GM21381 (cell line): ENCODE measurements around the gene ZNF575.
"Not testable (repeated sequence)": the region's sequence is repeated elsewhere in the genome, so short reads cannot be mapped to it uniquely, and the experiment has no call there.

Experiments used
- ATAC-seq: cut with Tn5 transposase; IDR thresholded peaks from one replicate; pipeline ENCODE4 v1.9.1; 2021; ENCODE audit warnings: mild to moderate bottlenecking, moderate library complexity; ENCODE audit not compliant: unreplicated experiment

The ZNF575 gene

DNA sequence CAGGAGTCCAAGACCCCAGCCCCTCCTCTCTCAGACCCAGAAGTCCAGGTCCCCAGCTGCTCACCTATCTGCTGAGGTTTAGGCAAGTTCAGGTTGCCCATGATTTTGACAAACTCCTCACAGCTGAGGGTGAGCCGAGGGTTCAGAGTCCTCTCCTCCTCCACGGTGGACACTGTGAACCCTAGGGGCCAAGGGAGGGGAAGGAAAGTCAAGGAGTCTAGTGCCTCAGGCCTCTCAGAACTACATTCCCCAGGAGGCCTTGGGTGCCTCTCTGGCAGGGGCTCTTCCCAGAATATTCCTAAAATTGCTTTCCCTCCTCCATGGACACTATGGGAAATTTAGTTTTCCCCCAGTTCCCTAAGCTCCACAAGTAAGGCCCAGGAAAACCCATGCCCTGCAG, 25.1 kb upstream of the ZNF575 start:
- ATAC-seq = no peak

DNA sequence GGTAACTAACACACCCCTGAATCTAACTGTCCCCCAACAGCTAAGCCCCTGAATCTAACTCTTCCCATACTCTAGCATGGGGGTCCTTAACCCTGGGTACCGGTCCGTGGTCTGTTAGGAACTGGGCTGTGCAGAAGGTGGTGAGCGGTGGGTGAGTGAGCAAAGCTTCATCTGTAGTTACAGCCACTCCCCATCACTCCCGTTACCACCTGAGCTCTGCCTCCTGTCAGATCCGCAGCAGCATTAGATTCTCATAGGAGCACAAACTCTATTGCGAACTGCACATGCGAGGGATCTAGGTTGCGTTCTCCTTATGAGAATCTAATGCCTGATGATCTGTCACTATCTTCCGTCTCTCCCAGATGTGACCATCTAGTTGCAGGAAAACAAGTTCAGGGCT, 22.3 kb upstream of the ZNF575 start:
- ATAC-seq = no peak

DNA sequence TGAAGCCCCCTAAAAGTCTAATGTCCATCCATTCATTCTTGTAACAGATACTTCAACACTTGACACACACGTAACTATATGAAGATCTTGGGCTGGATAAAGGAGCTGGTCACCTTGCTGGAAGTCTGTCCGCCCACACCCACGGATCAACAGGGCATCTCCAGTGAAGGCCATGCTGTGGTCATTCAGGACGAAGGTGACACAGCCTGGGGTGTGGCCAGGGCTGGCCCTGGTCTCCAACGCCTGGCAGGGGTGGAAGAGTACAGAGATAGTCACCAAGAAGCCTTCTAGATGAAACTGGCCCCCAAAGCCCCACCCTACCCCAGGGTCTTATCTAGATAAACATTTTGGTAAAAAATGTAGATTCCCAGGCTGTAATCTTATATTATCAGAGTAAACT, 21.7 kb upstream of the ZNF575 start:
- ATAC-seq = no peak

DNA sequence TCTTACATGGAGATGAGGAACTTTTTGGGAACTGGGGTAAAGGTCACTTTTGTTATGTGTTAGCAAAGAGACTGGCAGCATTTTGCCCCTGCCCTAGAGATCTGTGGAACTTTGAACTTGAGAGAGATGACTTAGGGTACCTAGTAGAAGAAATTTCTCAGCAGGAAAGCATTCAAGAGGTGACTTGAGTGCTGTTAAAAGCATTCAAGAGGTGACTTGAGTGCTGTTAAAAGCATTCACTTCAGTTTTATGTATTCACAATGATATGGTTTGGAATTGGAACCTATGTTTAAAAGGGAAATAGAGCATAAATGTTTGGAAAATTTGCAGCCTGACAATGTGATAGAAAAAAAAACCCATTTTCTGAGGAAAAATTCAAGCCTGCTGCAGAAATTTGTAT, 20.6 kb upstream of the ZNF575 start:
- ATAC-seq = not testable (repeated sequence)

DNA sequence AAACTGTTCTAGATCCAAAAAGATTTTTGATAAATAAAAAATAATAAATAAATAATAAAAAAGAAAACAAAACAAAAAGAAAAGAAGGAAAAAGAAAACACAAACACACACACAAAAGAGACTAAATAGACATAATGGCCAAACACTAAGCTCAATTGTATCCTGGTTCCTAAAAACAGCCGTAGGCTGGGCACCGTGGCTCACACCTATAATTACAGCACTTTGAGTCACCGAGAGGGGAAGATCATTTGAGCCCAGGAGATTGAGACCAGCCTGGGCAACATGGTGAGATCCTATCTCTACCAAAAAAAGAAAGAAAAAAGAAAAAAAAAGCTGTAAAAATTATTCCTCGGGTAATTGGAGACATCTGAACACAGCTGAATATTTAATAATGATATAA, 14.9 kb upstream of the ZNF575 start:
- no peak for ATAC-seq

DNA sequence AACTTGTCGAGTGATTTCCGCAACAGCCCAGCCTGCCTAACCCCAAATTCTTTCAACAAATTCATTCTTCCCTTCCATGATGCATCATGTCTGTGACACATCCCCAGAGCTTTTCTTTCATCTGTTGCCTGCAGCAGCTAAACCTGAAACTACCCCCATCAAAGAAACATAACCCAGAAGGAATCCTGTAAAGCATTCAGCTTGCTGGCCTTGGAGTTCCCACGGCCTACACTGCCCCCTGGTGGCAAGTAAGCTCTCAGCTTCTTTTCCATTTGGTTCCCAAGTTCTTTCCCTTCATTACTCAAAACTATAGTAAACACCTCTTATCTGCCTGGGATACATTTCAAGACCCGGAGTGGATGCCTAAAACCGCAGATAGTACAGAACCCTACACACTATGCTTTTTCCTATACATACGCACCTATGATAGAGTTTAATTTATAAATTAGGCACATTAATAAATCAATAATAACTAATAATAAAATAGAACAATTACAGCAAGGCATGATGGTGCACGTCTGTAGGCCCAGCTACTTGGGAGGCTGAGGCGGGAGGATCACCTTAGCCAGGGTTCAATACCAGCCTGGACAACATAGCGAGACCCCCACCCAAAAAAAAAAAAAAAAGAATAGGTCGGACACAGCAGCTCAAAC, 13.4 kb upstream of the ZNF575 start:
- ATAC-seq = no peak

DNA sequence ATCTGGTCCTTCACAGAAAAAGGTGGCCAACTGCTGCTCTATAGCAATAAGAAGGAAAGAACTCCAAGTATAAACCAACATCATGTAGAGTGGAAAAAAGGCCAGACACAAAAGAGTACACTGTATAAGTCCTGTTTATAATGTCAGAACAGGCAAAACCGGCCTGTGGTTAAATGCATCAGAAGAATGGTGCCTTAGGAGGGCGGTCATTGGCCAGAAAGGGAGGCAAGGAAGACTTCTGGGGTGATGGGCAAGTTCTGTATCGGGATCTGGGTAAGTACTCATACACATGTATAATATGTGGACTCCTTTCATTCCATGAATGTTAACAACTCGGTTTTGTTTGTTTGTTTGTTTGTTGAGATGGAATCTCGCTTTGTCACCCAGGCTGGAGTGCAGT, 10.1 kb upstream of the ZNF575 start:
- ATAC-seq = no peak

DNA sequence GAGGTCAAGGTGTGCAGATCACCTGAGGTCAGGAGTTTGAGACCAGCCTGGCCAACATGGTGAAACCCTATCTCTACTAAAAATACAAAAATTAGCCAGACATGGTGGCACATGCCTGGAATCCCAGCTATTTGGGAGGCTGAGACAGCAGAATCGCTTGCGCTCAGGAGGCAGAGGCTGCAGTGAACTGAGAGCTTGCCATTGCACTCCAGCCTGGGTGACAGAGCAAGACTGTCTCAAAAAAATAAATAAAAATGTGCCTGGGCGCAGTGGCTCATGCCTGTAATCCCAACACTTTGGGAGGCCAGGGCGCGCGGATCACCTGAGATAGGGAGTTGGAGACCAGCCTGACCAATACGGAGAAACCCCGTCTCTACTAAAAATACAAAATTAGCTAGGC, 9.3 kb upstream of the ZNF575 start:
- ATAC-seq = not testable (repeated sequence)

DNA sequence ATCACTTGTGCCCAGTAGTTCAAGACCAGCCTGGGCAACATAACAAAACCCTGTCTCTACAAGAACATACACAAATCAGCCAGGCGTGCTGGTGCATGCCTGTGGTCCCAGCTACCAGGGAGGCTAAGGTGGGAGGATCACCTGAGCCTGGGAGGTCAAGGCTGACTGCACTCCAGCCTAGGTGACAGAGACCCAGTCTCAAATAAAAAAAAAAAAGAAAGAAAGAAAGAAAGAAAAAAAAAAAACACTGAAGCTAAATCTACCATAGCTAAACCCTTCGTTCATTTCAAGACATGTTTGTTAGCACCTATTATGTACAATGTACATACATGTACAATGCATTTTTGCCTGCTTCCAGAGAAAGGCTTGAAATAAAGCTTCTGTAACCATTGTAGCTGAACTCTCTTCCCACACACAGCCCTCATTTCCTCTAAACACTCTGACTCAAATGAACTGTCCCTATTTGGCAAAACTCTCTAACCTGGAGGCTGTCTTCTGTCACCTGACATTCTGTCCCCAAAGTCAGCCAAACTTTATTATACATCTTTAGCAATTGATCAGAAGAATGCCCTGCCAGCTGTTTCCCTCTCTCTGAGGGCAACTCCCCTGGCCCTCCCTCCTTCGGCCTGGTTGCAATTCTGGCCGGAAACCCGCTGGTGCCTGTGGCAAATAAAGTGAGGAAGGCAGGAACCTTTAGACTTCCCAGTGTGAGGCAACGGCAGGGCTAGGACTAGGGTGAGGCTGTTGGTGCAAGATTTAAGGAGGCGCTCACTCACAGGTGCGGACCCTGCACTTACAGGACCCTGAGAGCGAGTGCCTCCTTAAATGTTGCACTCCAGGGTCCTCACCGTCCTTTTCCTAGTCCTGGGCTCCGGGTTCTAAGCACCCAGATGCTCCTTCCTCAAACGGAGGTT, 7.8 kb upstream of the ZNF575 start:
- peak; percentile 31 for ATAC-seq

DNA sequence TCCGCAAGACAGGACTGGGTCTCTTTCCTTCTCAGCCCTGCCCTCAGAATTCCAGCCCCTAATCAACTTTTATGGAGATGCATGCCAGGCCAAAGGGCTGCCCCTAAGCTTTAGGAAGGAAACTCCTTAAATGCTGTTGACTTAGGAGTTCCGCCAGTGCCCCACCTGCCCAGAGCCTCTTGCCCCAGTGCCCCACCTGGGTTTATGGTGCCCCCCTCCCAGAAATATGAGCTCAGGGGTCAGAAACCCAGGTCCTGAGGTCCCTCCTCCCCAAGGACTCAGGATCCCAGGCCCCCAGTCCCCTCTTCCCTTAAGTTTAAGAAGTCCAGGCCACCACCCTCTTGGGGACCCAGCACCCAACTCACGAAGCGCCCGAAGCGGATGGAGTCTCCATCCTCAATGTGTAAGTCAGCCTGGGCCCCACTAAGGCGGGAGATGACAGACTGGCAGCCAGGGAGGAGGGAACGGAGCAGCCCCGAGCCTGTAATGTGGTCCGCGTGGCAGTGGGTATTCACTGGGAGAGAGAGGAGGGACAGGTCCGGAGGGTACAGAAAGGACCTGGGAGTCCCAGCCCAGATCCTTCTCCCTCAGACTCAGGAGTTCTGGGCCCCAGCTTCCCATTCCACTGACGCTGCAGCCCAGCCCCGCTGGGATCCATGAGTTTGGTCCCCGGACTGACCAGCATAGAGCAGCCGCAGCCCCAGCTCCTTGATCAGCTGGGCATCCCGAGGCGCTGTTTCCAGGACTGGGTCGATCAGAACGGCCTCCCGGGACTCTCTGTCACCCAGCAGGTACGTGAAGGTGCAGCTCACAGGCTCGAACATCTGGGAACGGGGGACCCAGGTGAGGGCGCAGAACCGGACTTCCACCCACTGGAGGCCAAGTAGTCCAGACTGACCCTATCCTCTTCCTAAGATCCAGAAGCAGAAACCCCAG, 6.9 kb upstream of the ZNF575 start:
- ATAC-seq = no peak

DNA sequence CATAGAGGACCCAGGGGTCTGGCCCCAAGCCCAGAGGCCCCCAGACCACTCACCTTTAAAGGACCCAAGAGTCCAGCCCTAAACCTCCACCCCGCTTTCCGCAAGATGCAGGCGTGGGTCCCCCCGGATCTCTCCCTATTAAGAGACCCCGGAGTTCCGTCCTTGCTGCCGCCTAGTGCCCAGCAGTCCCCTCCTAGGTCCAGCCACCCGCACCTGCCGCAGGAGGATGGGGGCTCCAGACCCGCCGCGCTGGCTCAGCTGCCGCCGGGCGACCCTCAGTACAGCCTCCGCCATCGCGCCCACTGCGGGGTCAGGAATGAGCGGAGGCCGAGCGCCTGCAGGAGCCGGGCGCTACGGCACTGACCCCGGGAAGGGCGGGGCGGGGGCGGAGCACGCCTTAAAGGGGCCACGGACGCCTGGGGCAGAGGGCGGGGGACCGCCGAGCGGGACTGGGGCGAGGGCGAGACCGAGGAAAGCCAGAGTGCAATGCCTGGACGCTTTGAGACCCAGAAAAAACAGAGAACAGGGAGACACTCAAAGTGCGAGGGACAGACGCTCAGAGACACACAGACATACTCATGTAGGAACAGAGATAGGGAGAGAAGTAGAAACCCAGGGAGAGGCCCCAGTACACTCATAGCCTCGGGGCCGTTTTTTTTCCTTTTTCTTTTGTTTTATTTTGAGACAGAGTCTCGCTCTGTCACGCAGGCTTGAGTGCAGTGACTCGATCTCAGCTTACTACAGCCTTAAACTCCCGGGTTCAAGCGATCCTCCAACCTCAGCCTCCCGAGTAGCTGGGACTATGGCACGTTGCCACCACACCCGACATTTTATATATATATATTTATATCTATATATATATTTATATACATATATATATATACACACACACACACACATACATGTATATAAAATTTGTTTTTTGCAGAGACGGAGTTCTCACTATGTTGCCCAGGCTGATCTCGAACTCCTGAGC, 5.8 kb upstream of the ZNF575 start, which contains the start of gene ETHE1:
Gene ETHE1, minus strand, starts transcription at position 318 of the 976 bp plus-strand sequence. Its CDS starts 24 bp downstream, at position 294.
- ATAC-seq = peak; percentile 75

DNA sequence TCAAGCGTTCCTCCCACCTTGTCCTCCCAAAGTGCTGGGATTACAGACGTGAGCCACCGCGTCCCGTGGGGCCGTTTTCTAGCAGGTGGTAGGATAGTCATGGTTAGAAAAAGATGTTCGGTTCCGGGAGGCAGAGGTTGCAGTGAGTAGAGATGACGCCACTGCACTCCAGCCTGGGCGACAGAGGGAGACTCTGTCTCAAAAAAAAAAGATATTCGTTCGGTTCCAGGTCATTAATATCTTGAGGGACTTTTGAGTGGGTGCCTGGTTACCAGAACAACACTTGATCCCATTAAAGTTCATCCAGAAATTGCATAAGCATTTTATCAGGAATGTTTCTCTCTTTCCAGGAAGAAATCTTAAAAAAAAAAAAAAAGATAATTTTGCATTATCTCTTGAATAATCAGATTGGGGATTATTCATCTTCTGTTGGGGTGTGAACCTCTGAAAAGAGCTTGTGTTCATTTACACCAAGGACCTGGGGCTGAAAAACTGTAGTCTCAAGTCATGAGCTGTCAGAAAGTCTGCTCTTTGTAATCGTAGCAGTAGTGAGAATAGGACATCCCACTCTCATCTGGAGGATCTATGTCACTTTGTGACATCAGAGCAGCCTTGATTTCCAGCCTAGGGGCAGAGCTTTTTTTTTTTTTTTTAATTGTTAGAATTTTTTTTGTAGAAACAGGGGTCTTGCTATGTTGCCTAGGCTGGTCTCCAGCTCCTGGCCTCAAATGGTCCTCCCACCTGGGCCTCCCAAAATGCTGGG, 4.9 kb upstream of the ZNF575 start:
- ATAC-seq = no peak

DNA sequence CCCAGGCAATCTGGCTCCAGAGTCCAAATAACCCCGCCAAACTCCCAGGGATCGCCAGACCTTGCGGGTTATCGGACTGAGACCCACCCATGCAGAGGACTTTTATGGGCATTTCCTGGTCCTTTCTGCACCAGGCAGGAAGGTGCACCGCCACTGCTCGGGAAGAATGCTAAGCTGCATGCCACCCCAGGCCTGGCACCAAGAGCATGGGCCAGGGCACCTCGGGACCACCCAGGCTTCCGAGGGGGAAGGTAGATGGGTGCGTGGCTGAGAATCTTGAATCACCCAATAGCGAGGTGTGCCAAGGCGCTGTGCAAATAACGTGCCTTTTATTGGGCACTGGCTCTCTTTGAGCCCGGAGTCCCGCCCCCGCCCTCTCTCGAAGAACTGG, 422 bp upstream of the ZNF575 start:
- ATAC-seq = no peak

DNA sequence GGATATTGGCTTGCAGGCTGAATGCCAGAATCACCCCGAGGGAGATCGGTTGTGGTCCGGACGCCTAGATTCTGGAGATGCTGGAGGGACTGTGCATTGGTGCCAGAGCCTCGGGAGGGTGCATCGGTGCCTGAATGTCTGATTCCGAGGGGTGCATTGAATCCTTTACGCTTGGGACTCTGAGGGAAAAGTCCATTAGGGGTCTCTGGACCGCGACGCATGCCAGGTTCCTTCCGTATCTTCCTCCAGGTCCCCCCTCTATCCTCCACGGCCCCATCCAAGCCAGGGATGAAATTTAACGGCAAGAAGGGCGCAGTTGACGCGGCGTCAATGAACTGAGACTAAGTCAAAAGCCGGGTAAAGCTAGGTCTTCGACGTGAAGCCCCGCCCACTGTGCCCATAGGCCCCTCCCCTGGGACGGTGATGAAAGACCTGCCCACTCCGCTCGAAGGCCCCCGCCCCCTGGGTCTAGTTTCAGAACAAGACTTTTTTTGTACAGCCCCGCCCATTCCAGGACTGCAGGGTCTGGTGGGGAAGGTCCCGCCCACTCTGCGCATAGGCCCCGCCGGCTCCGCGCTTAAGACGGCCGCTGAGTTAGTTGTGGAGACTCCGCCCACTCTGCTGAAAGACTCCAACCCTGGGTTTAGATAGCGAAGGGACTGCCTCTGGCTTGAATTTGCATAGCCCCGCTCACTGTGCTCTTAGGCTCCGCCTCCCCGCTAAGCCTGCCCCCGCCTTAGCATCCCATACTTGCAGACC, 737 bp downstream of the ZNF575 start:
- peak; percentile 53 for ATAC-seq

DNA sequence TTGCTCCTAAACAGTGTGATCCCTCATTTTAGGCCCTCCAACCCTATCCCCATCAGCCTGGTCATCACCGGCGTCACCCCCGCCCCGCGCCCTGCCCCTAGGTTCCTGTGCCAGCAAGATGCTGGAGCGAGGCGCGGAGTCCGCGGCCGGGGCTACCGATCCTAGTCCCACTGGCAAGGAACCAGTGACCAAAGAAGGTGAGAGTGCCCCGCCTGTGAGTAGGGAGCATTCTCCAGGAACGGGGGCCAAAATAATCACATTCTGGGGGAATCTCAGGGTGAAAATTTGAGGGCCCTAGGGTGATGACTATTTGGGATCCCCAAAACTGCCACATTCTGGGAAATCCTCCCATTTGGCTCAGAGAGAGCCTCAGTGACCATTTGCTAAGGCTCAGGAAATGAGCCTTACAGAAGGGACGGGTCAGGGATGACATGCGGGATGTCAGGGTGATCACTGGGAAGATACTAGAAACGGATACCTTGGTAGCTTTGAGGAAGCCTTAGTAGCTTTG, 1.4 kb downstream of the ZNF575 start:
- ATAC-seq = no peak

DNA sequence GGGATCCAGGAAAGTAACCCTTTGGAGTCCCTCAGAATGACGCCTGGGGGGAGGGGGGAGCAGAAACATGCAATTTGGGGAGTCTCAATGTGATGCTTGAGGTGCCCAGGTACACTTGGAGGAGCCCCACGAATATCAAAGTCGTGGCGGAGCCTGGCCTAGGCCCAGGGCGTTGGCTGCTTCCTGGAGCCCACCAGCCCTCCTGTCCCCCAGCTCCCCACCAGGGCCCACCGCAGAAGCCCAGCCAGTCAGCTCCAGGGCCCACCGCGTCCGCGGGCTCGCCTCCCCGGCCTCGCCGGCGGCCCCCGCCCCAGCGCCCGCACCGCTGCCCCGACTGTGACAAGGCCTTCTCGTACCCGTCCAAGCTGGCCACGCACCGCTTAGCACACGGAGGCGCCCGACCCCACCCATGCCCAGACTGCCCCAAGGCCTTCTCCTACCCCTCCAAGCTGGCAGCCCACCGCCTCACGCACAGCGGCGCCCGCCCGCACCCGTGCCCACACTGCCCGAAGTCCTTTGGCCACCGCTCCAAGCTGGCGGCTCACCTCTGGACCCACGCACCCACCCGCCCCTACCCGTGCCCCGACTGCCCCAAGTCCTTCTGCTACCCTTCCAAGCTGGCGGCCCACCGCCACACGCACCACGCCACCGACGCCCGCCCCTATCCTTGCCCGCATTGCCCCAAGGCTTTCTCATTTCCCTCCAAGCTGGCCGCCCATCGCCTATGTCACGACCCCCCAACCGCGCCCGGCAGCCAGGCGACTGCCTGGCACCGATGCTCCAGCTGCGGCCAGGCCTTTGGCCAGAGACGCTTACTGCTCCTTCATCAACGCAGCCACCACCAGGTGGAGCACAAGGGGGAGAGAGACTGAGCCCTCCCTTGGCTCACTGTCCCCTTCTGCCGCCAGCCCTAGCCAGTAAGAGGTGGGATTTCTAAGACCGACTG, 2.1 kb downstream of the ZNF575 start:
- ATAC-seq = no peak

DNA sequence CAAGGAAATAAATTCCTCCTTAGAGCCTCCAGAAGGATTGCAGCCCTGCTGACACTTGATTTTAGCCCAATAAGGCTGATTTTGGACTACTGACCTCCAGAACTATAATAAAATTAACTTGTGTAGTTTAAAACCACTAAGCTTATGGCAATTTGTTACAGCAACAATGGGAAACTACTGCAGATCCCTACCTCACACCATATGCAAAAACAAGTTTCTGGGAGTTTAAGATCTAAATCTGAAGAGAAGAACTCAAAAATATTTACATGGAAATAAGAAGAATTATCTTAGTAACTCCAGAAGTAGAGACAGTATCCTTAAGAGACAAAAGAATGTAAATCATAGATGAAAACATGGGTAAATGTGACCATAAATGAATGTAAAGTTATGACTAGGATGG, 5.9 kb downstream of the ZNF575 start:
- ATAC-seq = no peak
